ENCODE data around the gene SHC4.

DNA sequence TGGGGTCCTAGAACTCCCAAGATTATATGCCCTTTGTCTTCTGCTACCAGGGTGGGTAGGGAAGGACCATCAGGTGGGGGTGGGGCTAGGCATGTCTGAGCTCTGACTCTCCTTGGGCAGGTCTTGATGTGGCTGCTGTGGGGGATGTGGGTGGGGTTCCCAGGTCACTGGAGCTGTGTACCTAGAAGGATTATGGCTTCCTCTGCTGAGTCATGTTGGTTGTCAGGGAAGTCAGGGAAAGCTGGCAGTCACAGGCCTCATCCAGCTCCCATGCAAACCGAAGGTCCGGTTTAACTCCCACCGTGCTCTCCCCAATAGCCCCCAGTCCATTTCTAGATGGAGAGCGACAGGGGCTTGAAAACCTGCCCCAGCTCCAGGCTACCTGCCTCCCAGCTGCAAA, 50.6 kb downstream of the SHC4 start:
- TF ChIP-seq, protein P1, sequence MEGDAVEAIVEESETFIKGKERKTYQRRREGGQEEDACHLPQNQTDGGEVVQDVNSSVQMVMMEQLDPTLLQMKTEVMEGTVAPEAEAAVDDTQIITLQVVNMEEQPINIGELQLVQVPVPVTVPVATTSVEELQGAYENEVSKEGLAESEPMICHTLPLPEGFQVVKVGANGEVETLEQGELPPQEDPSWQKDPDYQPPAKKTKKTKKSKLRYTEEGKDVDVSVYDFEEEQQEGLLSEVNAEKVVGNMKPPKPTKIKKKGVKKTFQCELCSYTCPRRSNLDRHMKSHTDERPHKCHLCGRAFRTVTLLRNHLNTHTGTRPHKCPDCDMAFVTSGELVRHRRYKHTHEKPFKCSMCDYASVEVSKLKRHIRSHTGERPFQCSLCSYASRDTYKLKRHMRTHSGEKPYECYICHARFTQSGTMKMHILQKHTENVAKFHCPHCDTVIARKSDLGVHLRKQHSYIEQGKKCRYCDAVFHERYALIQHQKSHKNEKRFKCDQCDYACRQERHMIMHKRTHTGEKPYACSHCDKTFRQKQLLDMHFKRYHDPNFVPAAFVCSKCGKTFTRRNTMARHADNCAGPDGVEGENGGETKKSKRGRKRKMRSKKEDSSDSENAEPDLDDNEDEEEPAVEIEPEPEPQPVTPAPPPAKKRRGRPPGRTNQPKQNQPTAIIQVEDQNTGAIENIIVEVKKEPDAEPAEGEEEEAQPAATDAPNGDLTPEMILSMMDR (optimal IDR thresholded peaks at IDR 0.05 in 1 of 3, IDR thresholded peaks at IDR 0.05 in 1 of 3, conservative IDR thresholded peaks at IDR 0.05 in 1 of 3; ENCODE audit: extremely low read depth in 1 of 3, insufficient read depth in 2 of 3, low read length in 3 of 3) = no peak
- TF ChIP-seq EZH2 (IDR thresholded peaks at IDR 0.05; ENCODE audit: low read length) = no peak
